PC-3 (cell line): ENCODE measurements around the gene CAPN7. TPM values are rescaled to one million over a fixed set of nuclear protein-coding genes. Genes with fewer than 3 reads are reported as not detected.

ENCODE experiments used
- ATAC-seq: fragments of 200-7000 bp; cut with Tn5 transposase; 2 replicates; pipeline ENCODE4 v1.9.1; 2020; ENCODE audit warnings: mild to moderate bottlenecking, moderate library complexity
- BruUV-seq: library from RNA; stranded (reverse); fragments of 400-500 nt; replicated peaks from 2 replicates; lab custom pipeline; 2021; lab: Mats Ljungman, UMichigan
- CTCF ChIA-PET: fragments of 300-600 bp; sonication (Branson Sonifier 250); formaldehyde crosslinking; loops from one replicate; lab custom pipeline; 2022; ENCODE audit warnings: antibody characterized with exemption; lab: Charles Lee
- POLR2A ChIA-PET: fragments of 300-600 bp; sonication (Branson Sonifier 250); formaldehyde crosslinking; loops from one replicate; lab custom pipeline; 2022; ENCODE audit warnings: antibody characterized with exemption; ENCODE audit not compliant: unreplicated experiment; lab: Charles Lee
- DNase-seq: peaks from one replicate; pipeline ENCODE4 v3.0.0-alpha.2; 2015
- H2AFZ ChIP-seq: fragments of 300-600 bp; sonication (generic); 2 replicates; pipeline ENCODE4 v1.6.0; 2016; ENCODE audit warnings: antibody characterized with exemption, low read length
- H3F3A ChIP-seq: fragments of 300-600 bp; sonication (generic); one replicate; pipeline ENCODE4 v1.6.0; 2017; ENCODE audit warnings: antibody characterized with exemption, low read length, control low read depth, mild to moderate bottlenecking; ENCODE audit not compliant: unreplicated experiment
- H3K27ac ChIP-seq: fragments of 300-600 bp; sonication (generic); 2 replicates; pipeline ENCODE4 v1.5.1; 2016; ENCODE audit warnings: mild to moderate bottlenecking, low read length
- H3K27me3 ChIP-seq: fragments of 300-600 bp; sonication (generic); 2 replicates; pipeline ENCODE4 v1.6.1; 2016; ENCODE audit warnings: low read length, mixed read lengths
- H3K36me3 ChIP-seq: fragments of 300-600 bp; sonication (generic); 2 replicates; pipeline ENCODE4 v1.6.1; 2016; ENCODE audit warnings: low read depth, mixed run types, low read length, mixed read lengths
- H3K4me1 ChIP-seq: fragments of 300-600 bp; sonication (generic); 2 replicates; pipeline ENCODE4 v1.5.1; 2016; ENCODE audit warnings: low read length; ENCODE audit not compliant: insufficient read depth
- H3K4me2 ChIP-seq: fragments of 300-600 bp; sonication (generic); 2 replicates; pipeline ENCODE4 v1.6.0; 2016; ENCODE audit warnings: low read length
- H3K4me3 ChIP-seq: fragments of 300-600 bp; sonication (generic); 2 replicates; pipeline ENCODE4 v1.5.1; 2016; ENCODE audit warnings: mild to moderate bottlenecking, low read length, mixed read lengths
- H3K79me2 ChIP-seq: fragments of 300-600 bp; sonication (generic); 2 replicates; pipeline ENCODE4 v1.6.1; 2017; ENCODE audit warnings: low read length, mixed read lengths
- H3K9ac ChIP-seq: fragments of 300-600 bp; sonication (generic); 2 replicates; pipeline ENCODE4 v1.6.0; 2016; ENCODE audit warnings: mild to moderate bottlenecking, low read length
- H3K9me2 ChIP-seq: fragments of 300-600 bp; sonication (generic); replicated peaks from 2 replicates; pipeline ENCODE4 v1.6.1; 2016; ENCODE audit warnings: mixed run types, low read length, mixed read lengths
- H3K9me3 ChIP-seq: fragments of 300-600 bp; sonication (generic); 2 replicates; pipeline ENCODE4 v1.6.1; 2016; ENCODE audit warnings: low read length, mixed read lengths
- H4K20me1 ChIP-seq: fragments of 300-600 bp; sonication (generic); 2 replicates; pipeline ENCODE4 v1.6.1; 2016; ENCODE audit warnings: low read length, mixed read lengths
- CTCF ChIP-seq: fragments of 300-600 bp; sonication (generic); conservative IDR thresholded peaks from 2 replicates; pipeline ENCODE4 v1.5.1; 2017; ENCODE audit warnings: antibody characterized with exemption, low read depth, mild to moderate bottlenecking, low read length
- EZH2 ChIP-seq: fragments of 300-600 bp; sonication (generic); IDR thresholded peaks from one replicate; pipeline ENCODE4 v1.6.1; 2017; ENCODE audit warnings: antibody characterized with exemption, mild to moderate bottlenecking, low read length; ENCODE audit not compliant: unreplicated experiment
- EZH2phosphoT487 ChIP-seq: fragments of 300-600 bp; sonication (generic); IDR thresholded peaks from 2 replicates; pipeline ENCODE4 v1.6.1; 2018; ENCODE audit warnings: mild to moderate bottlenecking, antibody characterized with exemption, low read length, borderline replicate concordance
- intact Hi-C: fragments of 100-400 bp; cut with micrococcal nuclease; formaldehyde crosslinking; loops from 2 replicates; pipeline ENCODE4 v1.9.0; 2023
- total RNA-seq: library from RNA; depleted of rRNA; stranded (reverse); fragments of >200 nt; gene quantifications from 2 replicates; pipeline ENCODE4 v1.2.3, GENCODE V29; 2014

CAPN7 gene
- total RNA-seq, 1 experiment from 2014 or later: 32.7 TPM

GRCh38 chr3:15271030-15271429 is 65.0 kb downstream of the CAPN7 start:
- ATAC-seq (no peak), DNase-seq (no peak)
- BruUV-seq: no TSS peak
- POLR2A ChIA-PET: no interaction called here
- intact Hi-C loops: no loop called here
- Histone ChIP-seq H3K4me1 (peaks cover 22% of the 10 kb centered on the region), H3F3A (no peaks in the 10 kb centered on the region), H3K4me2 (no peak overlapping the region), H3K27me3 (no peaks in the 10 kb centered on the region), H3K79me2 (no peaks in the 10 kb centered on the region), H3K4me3 (no peak overlapping the region), H4K20me1 (no peaks in the 10 kb centered on the region), H2AFZ (no peak overlapping the region), H3K9ac (no peak overlapping the region), H3K9me2 (no peaks in the 10 kb centered on the region), H3K36me3 (no peaks in the 10 kb centered on the region), H3K27ac (no peak overlapping the region), H3K9me3 (no peaks in the 10 kb centered on the region)
- CTCF ChIA-PET: interaction anchor here (0.6 to 0.7 kb wide), 2 partner anchors 39 to 90 kb away, joined by 3 read pairs; no protein-coding TSS in a partner anchor
- TF ChIP-seq CTCF: no peak
- TF ChIP-seq EZH2: no peak
- TF ChIP-seq EZH2phosphoT487: no peak

GRCh38 chr3:15271785-15272381 is 65.8 kb downstream of the CAPN7 start:
- Histone ChIP-seq H3K4me2 (no peak overlapping the region), H3K27me3 (no peaks in the 10 kb centered on the region), H3K4me1 (peaks cover 22% of the 10 kb centered on the region), H3F3A (no peaks in the 10 kb centered on the region), H3K4me3 (no peak overlapping the region), H3K36me3 (no peaks in the 10 kb centered on the region), H3K27ac (no peak overlapping the region), H3K9me2 (no peaks in the 10 kb centered on the region), H3K79me2 (no peaks in the 10 kb centered on the region), H3K9ac (no peak overlapping the region), H4K20me1 (no peaks in the 10 kb centered on the region), H2AFZ (no peak overlapping the region), H3K9me3 (no peaks in the 10 kb centered on the region)
- BruUV-seq: no TSS peak
- intact Hi-C loops: no loop called here
- CTCF ChIA-PET: interaction anchor here (0.6 to 0.7 kb wide), 2 partner anchors 38 to 89 kb away, joined by 3 read pairs; no protein-coding TSS in a partner anchor
- ATAC-seq (no peak), DNase-seq (no peak)
- POLR2A ChIA-PET: no interaction called here
- no peak for TF ChIP-seq CTCF
- TF ChIP-seq EZH2phosphoT487: no peak
- no peak for TF ChIP-seq EZH2

GRCh38 chr3:15272426-15273196 is 66.6 kb downstream of the CAPN7 start:
- no peak overlapping the region for H3K9ac ChIP-seq
- H3K4me3 ChIP-seq: no peak overlapping the region
- intact Hi-C loops: no loop called here
- no peak overlapping the region for H3K4me2 ChIP-seq
- no peak for ATAC-seq
- CTCF ChIA-PET: no interaction called here
- POLR2A ChIA-PET: no interaction called here
- no peak for TF ChIP-seq EZH2
- TF ChIP-seq EZH2phosphoT487: no peak
- TF ChIP-seq CTCF: peak; percentile 27; the same call in 1 of the 2 replicates
- no peak for DNase-seq
- H2AFZ ChIP-seq: no peak overlapping the region
- no peaks in the 10 kb centered on the region for H3K27me3 ChIP-seq
- no peaks in the 10 kb centered on the region for H3K36me3 ChIP-seq
- no peaks in the 10 kb centered on the region for H3F3A ChIP-seq
- no TSS peak for BruUV-seq
- no peaks in the 10 kb centered on the region for H3K9me2 ChIP-seq
- H3K9me3 ChIP-seq: no peaks in the 10 kb centered on the region
- no peak overlapping the region for H3K27ac ChIP-seq
- peaks cover 22% of the 10 kb centered on the region for H3K4me1 ChIP-seq
- H4K20me1 ChIP-seq: no peaks in the 10 kb centered on the region
- no peaks in the 10 kb centered on the region for H3K79me2 ChIP-seq
